Measurements from ENCODE around the gene RPS6KA1. TPM values are rescaled to one million over a fixed set of nuclear protein-coding genes. Genes with fewer than 3 reads are reported as not detected.

The RPS6KA1 gene
- total and polyA plus RNA-seq, 2 donors (not counting 1 experiment from before 2014, with no cell fraction given) = 0.64 to 1.7 TPM

DNA sequence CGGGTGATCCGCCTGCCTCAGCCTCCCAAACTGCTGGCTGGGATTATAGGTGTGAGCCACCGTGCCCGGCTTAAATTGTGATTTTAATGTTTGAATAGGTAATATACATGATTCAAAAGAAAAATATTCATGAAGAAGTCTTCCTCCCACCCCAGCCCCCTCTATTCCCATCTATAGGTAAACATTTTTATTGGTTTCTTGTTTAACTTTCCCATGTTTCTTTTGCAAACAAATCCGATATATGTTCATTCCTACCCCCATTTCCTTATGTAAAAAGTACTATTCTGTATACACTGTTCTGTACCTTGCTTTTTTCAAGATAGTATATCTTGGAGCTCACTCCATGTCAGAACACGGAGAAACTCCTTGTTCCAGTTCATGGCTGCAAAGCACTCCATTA lies 23.2 kb downstream of the RPS6KA1 start:
- TF ChIP-seq, protein P1, sequence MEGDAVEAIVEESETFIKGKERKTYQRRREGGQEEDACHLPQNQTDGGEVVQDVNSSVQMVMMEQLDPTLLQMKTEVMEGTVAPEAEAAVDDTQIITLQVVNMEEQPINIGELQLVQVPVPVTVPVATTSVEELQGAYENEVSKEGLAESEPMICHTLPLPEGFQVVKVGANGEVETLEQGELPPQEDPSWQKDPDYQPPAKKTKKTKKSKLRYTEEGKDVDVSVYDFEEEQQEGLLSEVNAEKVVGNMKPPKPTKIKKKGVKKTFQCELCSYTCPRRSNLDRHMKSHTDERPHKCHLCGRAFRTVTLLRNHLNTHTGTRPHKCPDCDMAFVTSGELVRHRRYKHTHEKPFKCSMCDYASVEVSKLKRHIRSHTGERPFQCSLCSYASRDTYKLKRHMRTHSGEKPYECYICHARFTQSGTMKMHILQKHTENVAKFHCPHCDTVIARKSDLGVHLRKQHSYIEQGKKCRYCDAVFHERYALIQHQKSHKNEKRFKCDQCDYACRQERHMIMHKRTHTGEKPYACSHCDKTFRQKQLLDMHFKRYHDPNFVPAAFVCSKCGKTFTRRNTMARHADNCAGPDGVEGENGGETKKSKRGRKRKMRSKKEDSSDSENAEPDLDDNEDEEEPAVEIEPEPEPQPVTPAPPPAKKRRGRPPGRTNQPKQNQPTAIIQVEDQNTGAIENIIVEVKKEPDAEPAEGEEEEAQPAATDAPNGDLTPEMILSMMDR (conservative IDR thresholded peaks at IDR 0.05 in 1 of 2, IDR thresholded peaks at IDR 0.05 in 1 of 2; ENCODE audit: low read depth in 1 of 2, low read length in 2 of 2) = no peak
- TF ChIP-seq EZH2 (IDR thresholded peaks at IDR 0.05; ENCODE audit: low read length, missing control alignments) = no peak
- no peaks in the 10 kb centered on the region for H4K20me1 ChIP-seq (ENCODE audit: control insufficient read depth, extremely low read depth, insufficient read depth, low read length)
- no peak overlapping the region for H3K9ac ChIP-seq (ENCODE audit: insufficient read depth, low read length)

DNA sequence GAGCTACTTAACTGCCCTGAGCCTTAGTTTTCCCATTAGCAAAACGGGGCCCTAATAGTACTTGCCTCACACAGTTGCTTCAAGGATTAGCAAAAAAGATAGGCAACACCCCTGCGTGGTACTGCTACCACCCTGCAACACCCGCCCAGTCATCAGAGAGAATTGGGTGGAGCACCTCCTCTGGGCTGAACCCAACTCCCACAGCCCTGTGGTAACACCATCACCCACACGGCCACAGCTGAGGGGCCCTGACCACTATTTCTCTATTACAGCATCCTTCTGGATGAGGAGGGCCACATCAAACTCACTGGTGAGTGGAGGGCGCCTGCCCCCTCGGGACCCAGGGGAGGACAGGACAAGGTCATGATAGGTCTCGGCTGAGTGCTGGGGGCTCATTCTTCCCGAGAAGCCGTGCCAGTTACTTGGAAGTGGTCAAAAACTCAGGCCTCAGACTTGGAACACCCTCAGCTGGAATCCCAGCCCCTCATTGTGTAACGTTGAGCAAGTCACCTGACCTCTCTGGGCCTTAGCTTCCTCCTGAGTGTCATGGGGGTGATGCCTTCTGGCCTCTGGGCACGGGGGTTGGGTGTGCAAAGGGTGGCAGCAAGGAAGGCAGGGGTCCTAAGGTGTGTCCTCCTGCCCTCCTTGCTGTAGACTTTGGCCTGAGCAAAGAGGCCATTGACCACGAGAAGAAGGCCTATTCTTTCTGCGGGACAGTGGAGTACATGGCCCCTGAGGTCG lies 24.6 kb downstream of the RPS6KA1 start:
- no peak for DNase-seq (ENCODE audit: low read depth in 2 of 2)
- TF ChIP-seq, protein P1 (conservative IDR thresholded peaks at IDR 0.05 in 1 of 2, IDR thresholded peaks at IDR 0.05 in 1 of 2; ENCODE audit: low read depth in 1 of 2, low read length in 2 of 2) = no peak
- TF ChIP-seq EZH2 (IDR thresholded peaks at IDR 0.05; ENCODE audit: low read length, missing control alignments) = no peak
- no peak overlapping the region for H3K27ac ChIP-seq (ENCODE audit: insufficient read depth, low read length)
- no peaks in the 10 kb centered on the region for H3K36me3 ChIP-seq (ENCODE audit: control insufficient read depth, insufficient read depth, low read length)
- H3K27me3 ChIP-seq (ENCODE audit: control insufficient read depth, insufficient read depth, low read length) = no peaks in the 10 kb centered on the region
- no peaks in the 10 kb centered on the region for H4K20me1 ChIP-seq (ENCODE audit: control insufficient read depth, extremely low read depth, insufficient read depth, low read length)
- no peaks in the 10 kb centered on the region for H3K9me3 ChIP-seq (ENCODE audit: control insufficient read depth, insufficient read depth, low read depth, low read length)
- no peak overlapping the region for H3K9ac ChIP-seq (ENCODE audit: insufficient read depth, low read length)
- H2AFZ ChIP-seq (ENCODE audit: low read length) = no peak overlapping the region
- no peaks in the 10 kb centered on the region for H3K4me1 ChIP-seq (ENCODE audit: control insufficient read depth, extremely low read depth, insufficient read depth, low read length)
- no peak overlapping the region for H3K4me3 ChIP-seq (replicated peaks in 1 of 4; ENCODE audit: control extremely low read depth in 1 of 4, insufficient read depth in 1 of 4, low read depth in 3 of 4, low read length in 4 of 4)
- no peak overlapping the region for H3K4me2 ChIP-seq (ENCODE audit: extremely low read depth, insufficient read depth, low read length)
- H3K79me2 ChIP-seq (ENCODE audit: control insufficient read depth, insufficient read depth, low read length) = no peaks in the 10 kb centered on the region

More for the DNA sequence above, 23.2 kb downstream of the RPS6KA1 start:
- H3K27me3 ChIP-seq (ENCODE audit: control insufficient read depth, insufficient read depth, low read length) = no peaks in the 10 kb centered on the region
- H3K4me1 ChIP-seq (ENCODE audit: control insufficient read depth, extremely low read depth, insufficient read depth, low read length) = no peaks in the 10 kb centered on the region
- no peak overlapping the region for H3K27ac ChIP-seq (ENCODE audit: insufficient read depth, low read length)
- H2AFZ ChIP-seq (ENCODE audit: low read length) = no peak overlapping the region
- no peaks in the 10 kb centered on the region for H3K9me3 ChIP-seq (ENCODE audit: control insufficient read depth, insufficient read depth, low read depth, low read length)
- H3K36me3 ChIP-seq (ENCODE audit: control insufficient read depth, insufficient read depth, low read length) = no peaks in the 10 kb centered on the region
- no peak overlapping the region for H3K4me3 ChIP-seq (replicated peaks in 1 of 4; ENCODE audit: control extremely low read depth in 1 of 4, insufficient read depth in 1 of 4, low read depth in 3 of 4, low read length in 4 of 4)
- no peak overlapping the region for H3K4me2 ChIP-seq (ENCODE audit: extremely low read depth, insufficient read depth, low read length)
- H3K79me2 ChIP-seq (ENCODE audit: control insufficient read depth, insufficient read depth, low read length) = no peaks in the 10 kb centered on the region
- no peak for DNase-seq (ENCODE audit: low read depth in 2 of 2)

DNA sequence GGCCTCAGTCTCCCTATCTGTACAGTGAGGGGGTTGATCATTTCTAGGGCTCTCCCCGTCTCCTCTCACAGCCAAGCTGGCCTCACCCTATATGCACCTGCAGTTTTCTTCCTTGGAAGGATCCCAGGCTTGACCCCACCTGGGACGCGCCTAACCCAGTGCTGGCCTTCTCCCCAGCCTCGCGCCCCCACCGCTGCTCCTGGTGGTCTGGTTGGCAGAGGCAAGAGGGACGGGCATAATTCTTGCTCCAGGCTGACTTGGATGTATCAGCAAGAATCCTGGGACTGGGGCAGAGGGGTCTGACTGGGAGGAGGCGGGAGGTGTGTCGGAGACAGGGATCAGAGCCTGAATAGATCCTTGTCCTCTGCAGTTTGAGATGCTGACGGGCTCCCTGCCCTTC lies 25.2 kb downstream of the RPS6KA1 start:
- TF ChIP-seq, protein P1 (conservative IDR thresholded peaks at IDR 0.05 in 1 of 2, IDR thresholded peaks at IDR 0.05 in 1 of 2; ENCODE audit: low read depth in 1 of 2, low read length in 2 of 2) = no peak
- H3K27ac ChIP-seq (ENCODE audit: insufficient read depth, low read length) = no peak overlapping the region

More for the DNA sequence above, 25.2 kb downstream of the RPS6KA1 start:
- Histone ChIP-seq H3K27me3 (ENCODE audit: control insufficient read depth, insufficient read depth, low read length) (no peaks in the 10 kb centered on the region), H3K9me3 (ENCODE audit: control insufficient read depth, insufficient read depth, low read depth, low read length) (no peaks in the 10 kb centered on the region), H4K20me1 (ENCODE audit: control insufficient read depth, extremely low read depth, insufficient read depth, low read length) (no peaks in the 10 kb centered on the region), H3K4me3 (replicated peaks in 1 of 4; ENCODE audit: control extremely low read depth in 1 of 4, insufficient read depth in 1 of 4, low read depth in 3 of 4, low read length in 4 of 4) (no peak overlapping the region), H3K36me3 (ENCODE audit: control insufficient read depth, insufficient read depth, low read length) (no peaks in the 10 kb centered on the region), H3K79me2 (ENCODE audit: control insufficient read depth, insufficient read depth, low read length) (no peaks in the 10 kb centered on the region), H2AFZ (ENCODE audit: low read length) (no peak overlapping the region), H3K4me1 (ENCODE audit: control insufficient read depth, extremely low read depth, insufficient read depth, low read length) (no peaks in the 10 kb centered on the region), H3K4me2 (ENCODE audit: extremely low read depth, insufficient read depth, low read length) (no peak overlapping the region), H3K9ac (ENCODE audit: insufficient read depth, low read length) (no peak overlapping the region)
- DNase-seq (ENCODE audit: low read depth in 2 of 2) = no peak
